SK-N-SH (cell line): ENCODE measurements around the gene ADAMTS16. TPM values are rescaled to one million over a fixed set of nuclear protein-coding genes. Genes with fewer than 3 reads are reported as not detected.

Source experiments
- CTCF ChIA-PET: fragments of 300-600, 350-600 bp; formaldehyde crosslinking; extraction: SDS; loops from one replicate; lab custom pipeline; 2021; lab: Yijun Ruan, JAX
- POLR2A ChIA-PET: fragments of 350-600 bp; sonication (Branson Sonifier 250); formaldehyde crosslinking; extraction: SDS; loops from one replicate; lab custom pipeline; 2020; ENCODE audit warnings: antibody characterized with exemption, inconsistent platforms; lab: Yijun Ruan, JAX
- DNase-seq: peaks from one replicate; pipeline ENCODE4 v3.0.0; 2012
- H2AFZ ChIP-seq: fragments of 200-600 bp; sonication (generic); 2 replicates; pipeline ENCODE4 v1.8.1; 2016; ENCODE audit warnings: antibody characterized with exemption, mild to moderate bottlenecking, low read depth
- H3F3A ChIP-seq: fragments of 200-600 bp; sonication (generic); replicated peaks from 2 replicates; pipeline ENCODE3; 2016; ENCODE audit warnings: antibody characterized with exemption, mild to moderate bottlenecking; ENCODE audit not compliant: insufficient read depth
- H3K27ac ChIP-seq, 2 experiments: fragments of 200-500 bp in 1 of 2; fragments of 200-600 bp in 1 of 2; sonication (Bioruptor generic) in 1 of 2; sonication (generic), shearing (Covaris generic) in 1 of 2; 2 replicates each; pipeline versions ENCODE4 v1.5.1 to v1.6.1; 2014 to 2016; ENCODE audit warnings: low read depth in 2 of 2, inconsistent platforms in 1 of 2, low read length in 1 of 2, mild to moderate bottlenecking in 1 of 2, mixed read lengths in 1 of 2
- H3K27me3 ChIP-seq: fragments of 200-600 bp; sonication (generic), shearing (Covaris generic); 2 replicates; pipeline ENCODE4 v1.6.1; 2016; ENCODE audit warnings: mixed run types; ENCODE audit not compliant: insufficient read depth
- H3K36me3 ChIP-seq, 2 experiments: fragments of 200-500 bp in 1 of 2; fragments of 200-600 bp in 1 of 2; sonication (Bioruptor generic) in 1 of 2; sonication (generic) in 1 of 2; replicated peaks in 1 of 2; 2 replicates each; pipeline versions ENCODE3 to v1.5.1; 2014 to 2016; ENCODE audit warnings: low read length in 1 of 2, mild to moderate bottlenecking in 1 of 2; ENCODE audit not compliant: insufficient read depth in 2 of 2, control insufficient read depth in 1 of 2
- H3K4me1 ChIP-seq, 2 experiments: fragments of 200-500 bp in 1 of 2; fragments of 200-600 bp in 1 of 2; sonication (Bioruptor generic) in 1 of 2; sonication (generic), shearing (Covaris generic) in 1 of 2; 2 replicates each; pipeline versions ENCODE4 v1.5.1 to v1.6.1; 2014 to 2016; ENCODE audit warnings: low read depth in 1 of 2, low read length in 1 of 2, mixed run types in 1 of 2; ENCODE audit not compliant: insufficient read depth in 2 of 2, control insufficient read depth in 1 of 2
- H3K4me2 ChIP-seq: fragments of 200-600 bp; sonication (generic), shearing (Covaris generic); 2 replicates; pipeline ENCODE4 v1.6.1; 2017; ENCODE audit warnings: mixed run types
- H3K4me3 ChIP-seq, 2 experiments: fragments of 200-500 bp in 1 of 2; fragments of 200-600 bp in 1 of 2; sonication (Bioruptor generic) in 1 of 2; sonication (generic), shearing (Covaris generic) in 1 of 2; 2 replicates each; pipeline versions ENCODE4 v1.5.1 to v1.8.1; 2014 to 2016; ENCODE audit warnings: low read depth in 2 of 2, inconsistent platforms in 1 of 2, low read length in 1 of 2, mild to moderate bottlenecking in 1 of 2, mixed read lengths in 1 of 2, moderate library complexity in 1 of 2
- H3K79me2 ChIP-seq: fragments of 200-600 bp; sonication (generic); 2 replicates; pipeline ENCODE4 v1.8.1; 2017; ENCODE audit warnings: mild to moderate bottlenecking; ENCODE audit not compliant: insufficient read depth
- H3K9ac ChIP-seq: fragments of 200-600 bp; sonication (generic); 2 replicates; pipeline ENCODE4 v1.6.1; 2017; ENCODE audit warnings: mixed run types
- H3K9me2 ChIP-seq: fragments of 200-600 bp; sonication (generic); 2 replicates; pipeline ENCODE4 v1.6.1; 2017; ENCODE audit warnings: mixed run types
- H3K9me3 ChIP-seq: fragments of 200-600 bp; sonication (generic); 2 replicates; pipeline ENCODE4 v1.6.1; 2017; ENCODE audit warnings: mixed run types, mild to moderate bottlenecking, moderate library complexity
- H4K20me1 ChIP-seq: fragments of 200-600 bp; sonication (generic); 2 replicates; pipeline ENCODE4 v1.6.1; 2017; ENCODE audit warnings: mild to moderate bottlenecking, mixed run types; ENCODE audit not compliant: insufficient read depth
- ELF1 ChIP-seq: IDR thresholded peaks from 2 replicates; pipeline ENCODE4 v1.4.0; 2012
- EZH2phosphoT487 ChIP-seq: fragments of 200-600 bp; sonication (generic); IDR thresholded peaks from 2 replicates; pipeline ENCODE4 v1.6.1; 2017; ENCODE audit warnings: low read depth, mixed run types, mild to moderate bottlenecking, antibody characterized with exemption, moderate library complexity, borderline replicate concordance
- FOXJ3 ChIP-seq: sonication (generic); formaldehyde crosslinking; IDR thresholded peaks from 2 replicates; pipeline ENCODE4 v1.5.1; 2020; ENCODE audit warnings: mild to moderate bottlenecking, missing genetic modification reagents
- FOXM1 ChIP-seq: IDR thresholded peaks from 2 replicates; pipeline ENCODE4 v1.4.0; 2012; ENCODE audit warnings: low read depth, mild to moderate bottlenecking
- GABPA ChIP-seq: IDR thresholded peaks from 2 replicates; pipeline ENCODE4 v1.4.0; 2012; ENCODE audit warnings: low read depth, mild to moderate bottlenecking
- IRF3 ChIP-seq: fragments of 150-350 bp; IDR thresholded peaks from 2 replicates; pipeline ENCODE4 v1.6.1; 2016; ENCODE audit warnings: mild to moderate bottlenecking, low read depth, low read length
- MAX ChIP-seq: IDR thresholded peaks from 2 replicates; pipeline ENCODE4 v1.4.0; 2012; ENCODE audit warnings: low read depth
- NFIC ChIP-seq: IDR thresholded peaks from 2 replicates; pipeline ENCODE4 v1.4.0; 2012; ENCODE audit warnings: borderline replicate concordance
- NRF1 ChIP-seq: IDR thresholded peaks from 2 replicates; pipeline ENCODE4 v1.6.1; 2012; ENCODE audit warnings: low read depth, mild to moderate bottlenecking, low read length
- POLR2AphosphoS5 ChIP-seq: IDR thresholded peaks from 2 replicates; pipeline ENCODE4 v1.6.1; 2012; ENCODE audit warnings: low read depth, low read length
- RAD21 ChIP-seq: IDR thresholded peaks from 2 replicates; pipeline ENCODE4 v1.6.1; 2012; ENCODE audit warnings: mild to moderate bottlenecking, low read length
- RCOR1 ChIP-seq: fragments of 150-350 bp; IDR thresholded peaks from 2 replicates; pipeline ENCODE4 v1.6.1; 2017; ENCODE audit warnings: antibody characterized with exemption, low read length
- RFX5 ChIP-seq: IDR thresholded peaks from 2 replicates; pipeline ENCODE4 v1.6.1; 2012; ENCODE audit warnings: mild to moderate bottlenecking, improper control_type of control experiment, low read length
- RXRA ChIP-seq: IDR thresholded peaks from 2 replicates; pipeline ENCODE4 v1.4.0; 2012; ENCODE audit warnings: low read depth, mild to moderate bottlenecking, borderline replicate concordance
- SMC3 ChIP-seq: IDR thresholded peaks from 2 replicates; pipeline ENCODE4 v1.6.1; 2012; ENCODE audit warnings: low read depth, low read length, improper control_type of control experiment
- TAF1 ChIP-seq: IDR thresholded peaks from 2 replicates; pipeline ENCODE4 v1.6.1; 2012; ENCODE audit warnings: low read depth, mild to moderate bottlenecking, low read length, moderate library complexity, borderline replicate concordance
- USF1 ChIP-seq: IDR thresholded peaks from 2 replicates; pipeline ENCODE4 v1.4.0; 2012; ENCODE audit warnings: low read depth, borderline replicate concordance
- YY1 ChIP-seq: IDR thresholded peaks from 2 replicates; pipeline ENCODE4 v1.4.0; 2012; ENCODE audit warnings: low read depth, mild to moderate bottlenecking
- WGBS: methylation state at CpG from one replicate; pipeline ENCODE4 v1.1.6; 2017; ENCODE audit warnings: low lambda C conversion rate; 5-methylcytosine and 5-hydroxymethylcytosine counted together
- polyA plus RNA-seq, 3 experiments: library from polyadenylated mRNA; depleted of rRNA; stranded (reverse); fragments of >200 nt; gene quantifications; 2 replicates each; pipeline ENCODE4 v1.2.3, GENCODE V29; 2012

Gene ADAMTS16
- polyA plus RNA-seq, 1 of the 3 experiments (the other 2 are of a cell fraction), result not detected

GRCh38 chr5:5246736-5247135 lies 106.6 kb downstream of the ADAMTS16 start:
- Histone ChIP-seq H3K4me3 (no peak overlapping the region), H3K9me2 (no peaks in the 10 kb centered on the region), H3K4me1 (no peaks in the 10 kb centered on the region), H3K36me3 (no peaks in the 10 kb centered on the region), H3F3A (no peaks in the 10 kb centered on the region), H3K79me2 (no peaks in the 10 kb centered on the region), H3K9ac (no peak overlapping the region), H4K20me1 (no peaks in the 10 kb centered on the region), H2AFZ (no peak overlapping the region), H3K4me2 (no peak overlapping the region), H3K9me3 (no peaks in the 10 kb centered on the region), H3K27me3 (no peaks in the 10 kb centered on the region), H3K27ac (no peak overlapping the region)
- TF ChIP-seq SMC3 (no peak), MAX (no peak), TAF1 (no peak), RFX5 (no peak), NRF1 (no peak), RAD21 (no peak), ELF1 (no peak), YY1 (no peak), GABPA (no peak), POLR2AphosphoS5 (no peak), RXRA (no peak), RCOR1 (no peak), USF1 (no peak), FOXM1 (no peak), EZH2phosphoT487 (no peak), FOXJ3 (CRISPR knock-in tag) (no peak), IRF3 (no peak), NFIC (no peak)
- DNase-seq, result no peak
- ChIA-PET POLR2A (no interaction called here), CTCF (no interaction called here)
- WGBS, result 77% methylated on average over 8 of the region's 8 CpGs

- Histone ChIP-seq H3K27me3 (no peaks in the 10 kb centered on the region), H3K4me2 (no peak overlapping the region), H3K9ac (no peak overlapping the region), H2AFZ (no peak overlapping the region), H3K27ac (no peak overlapping the region), H3F3A (no peaks in the 10 kb centered on the region), H3K4me3 (no peak overlapping the region), H3K4me1 (no peaks in the 10 kb centered on the region), H3K9me3 (peaks cover 13% of the 10 kb centered on the region), H3K79me2 (no peaks in the 10 kb centered on the region), H3K36me3 (no peaks in the 10 kb centered on the region), H4K20me1 (no peaks in the 10 kb centered on the region), H3K9me2 (no peaks in the 10 kb centered on the region)
- 62% methylated on average over 6 of the region's 6 CpGs for WGBS
- POLR2A ChIA-PET, result no interaction called here
- TF ChIP-seq POLR2AphosphoS5, result no peak
- CTCF ChIA-PET, result no interaction called here
- no peak for DNase-seq
Measured at GRCh38 chr5:5250758-5251157, 110.6 kb downstream of the ADAMTS16 start.
